GM18873 (cell line): ENCODE results near the gene CHST9.
"Not testable (repeated sequence)": the region's sequence is repeated elsewhere in the genome, so short reads cannot be mapped to it uniquely, and the experiment has no call there.

Experiments used
- ATAC-seq: cut with Tn5 transposase; IDR thresholded peaks from one replicate; pipeline ENCODE4 v1.9.1; 2021; ENCODE audit warnings: mild to moderate bottlenecking, moderate library complexity, moderate number of reproducible peaks; ENCODE audit not compliant: unreplicated experiment, low FRiP score

CHST9 gene

DNA sequence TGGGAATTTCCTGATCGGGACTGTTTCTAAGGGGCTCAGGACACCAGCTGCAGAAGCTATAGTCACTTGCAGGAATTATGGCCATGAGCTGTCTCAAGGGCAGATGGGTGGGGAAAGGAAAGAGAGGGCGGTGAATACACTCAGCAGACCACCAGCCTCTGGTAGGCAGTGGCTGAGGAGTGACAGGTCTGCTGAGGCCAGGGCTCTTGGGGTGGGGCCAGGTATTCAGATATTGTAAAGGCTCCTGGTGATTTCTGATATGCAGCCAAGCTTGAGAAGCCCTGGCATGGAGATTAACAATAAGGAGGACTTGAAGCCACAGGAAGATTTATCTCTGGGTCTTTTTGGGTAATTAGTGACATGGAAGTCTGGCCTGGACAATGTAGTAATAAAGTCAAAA lies 174.3 kb downstream of the CHST9 start:
- ATAC-seq, result no peak

DNA sequence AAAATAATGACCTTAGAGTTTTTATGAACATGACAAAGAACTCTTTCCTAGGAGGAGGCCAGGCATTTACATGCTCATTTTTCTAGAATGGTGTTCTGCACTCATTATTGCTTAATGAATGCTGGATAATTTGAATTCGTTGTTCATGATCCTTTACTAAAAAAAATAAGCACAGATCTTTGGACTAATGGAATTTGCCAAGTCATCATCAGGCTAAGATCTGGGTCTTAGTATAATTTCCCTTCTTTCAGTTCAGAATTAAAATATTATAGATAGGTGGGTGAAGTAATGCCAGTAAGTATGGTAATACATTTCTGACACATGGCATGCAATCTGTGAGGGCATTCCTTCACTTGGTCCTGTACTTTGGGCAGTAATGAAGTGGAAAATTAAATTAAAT lies 175.8 kb downstream of the CHST9 start:
- no peak for ATAC-seq

DNA sequence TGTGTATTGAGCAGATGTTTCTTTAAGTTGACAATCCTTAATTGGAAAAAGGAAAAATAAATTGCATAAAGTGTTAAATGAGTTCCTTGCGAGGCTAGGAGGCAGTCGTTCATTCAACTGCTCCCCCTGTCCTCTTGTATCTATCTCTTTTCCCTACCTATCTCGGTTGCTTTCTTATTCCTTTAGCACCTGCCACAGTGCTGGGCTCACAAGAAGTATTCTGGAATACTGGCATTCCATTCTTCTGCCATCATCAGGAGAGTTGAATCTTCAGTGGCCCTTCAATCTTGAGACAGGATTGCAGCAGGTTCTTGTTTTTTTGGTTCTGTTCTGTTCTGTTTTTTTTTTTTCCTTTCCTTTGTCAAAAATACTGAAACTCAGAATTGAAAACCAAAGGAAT lies 176.5 kb downstream of the CHST9 start:
- no peak for ATAC-seq

DNA sequence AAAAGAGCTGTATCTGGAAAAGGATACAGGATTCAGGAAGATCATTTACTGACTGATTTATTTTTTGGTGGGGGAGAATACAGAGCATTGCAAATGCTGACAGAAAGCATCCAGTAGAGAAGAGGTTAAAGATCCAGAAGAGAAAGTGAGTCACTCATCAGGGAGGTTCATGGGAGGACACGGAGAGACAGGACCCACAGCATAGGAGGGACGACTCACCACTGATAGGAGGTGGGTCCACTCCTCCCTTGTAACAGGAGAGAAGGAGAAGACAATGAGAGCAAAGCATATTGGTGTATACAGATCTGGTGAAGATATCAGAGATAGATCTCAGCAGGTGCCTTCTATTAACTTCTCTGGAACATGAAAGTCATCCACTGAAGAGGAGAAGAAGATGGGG lies 177.2 kb downstream of the CHST9 start:
- ATAC-seq, result no peak

DNA sequence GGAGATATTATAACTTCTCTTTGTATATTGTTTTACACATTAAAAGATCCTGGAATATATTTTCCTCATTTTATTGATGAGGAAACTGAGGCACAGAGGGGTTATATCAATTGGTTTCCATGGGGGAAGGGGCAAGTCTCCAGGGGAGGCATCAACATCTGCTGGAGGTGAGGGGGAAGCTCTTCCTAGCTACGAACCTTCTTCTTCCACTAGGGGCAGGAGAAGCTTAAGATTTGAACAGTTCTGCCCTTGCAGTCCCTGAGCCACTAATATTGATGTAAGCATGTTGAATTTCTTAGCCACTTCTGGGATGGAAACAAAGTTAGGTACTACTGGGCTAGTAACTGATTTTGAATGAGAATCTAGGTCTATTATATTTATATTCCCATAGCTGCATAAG lies 179.5 kb downstream of the CHST9 start:
- ATAC-seq, result no peak

DNA sequence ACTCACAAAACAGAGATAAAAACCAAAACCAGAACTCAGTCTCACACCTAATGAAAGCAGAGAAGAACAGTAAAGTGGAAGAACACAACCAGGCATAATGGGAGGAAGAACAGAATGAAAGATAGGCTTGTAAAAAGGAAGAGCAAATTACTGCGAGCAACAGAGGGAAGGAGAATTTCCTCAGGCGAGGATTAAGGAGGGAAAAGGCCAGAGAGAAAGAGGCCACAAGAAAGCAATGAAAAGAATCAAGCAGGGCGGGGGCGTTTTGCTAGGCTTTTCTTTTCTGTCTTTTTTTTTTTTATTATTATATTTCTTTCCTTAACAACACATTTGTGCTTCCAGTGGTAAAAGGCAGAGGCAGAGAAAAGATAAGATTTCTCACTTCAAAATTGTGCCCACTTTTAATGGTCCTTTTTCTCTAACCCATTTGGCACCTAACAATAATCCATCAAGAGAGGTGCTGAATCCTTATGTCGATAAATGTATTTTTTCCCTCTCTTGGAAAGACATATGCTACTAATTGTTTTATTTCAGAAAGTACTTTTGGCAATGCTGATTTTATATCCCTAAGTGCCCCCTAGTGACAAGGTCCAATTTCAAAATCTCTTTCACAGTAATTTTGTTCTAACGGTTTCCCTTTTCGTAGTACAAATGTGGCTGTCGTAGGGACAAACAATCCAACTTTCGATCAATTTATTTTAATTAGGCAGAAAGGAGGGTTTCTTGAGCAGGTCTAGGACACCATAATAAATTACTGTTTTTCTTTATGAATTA lies 180.9 kb downstream of the CHST9 start:
- no peak for ATAC-seq

DNA sequence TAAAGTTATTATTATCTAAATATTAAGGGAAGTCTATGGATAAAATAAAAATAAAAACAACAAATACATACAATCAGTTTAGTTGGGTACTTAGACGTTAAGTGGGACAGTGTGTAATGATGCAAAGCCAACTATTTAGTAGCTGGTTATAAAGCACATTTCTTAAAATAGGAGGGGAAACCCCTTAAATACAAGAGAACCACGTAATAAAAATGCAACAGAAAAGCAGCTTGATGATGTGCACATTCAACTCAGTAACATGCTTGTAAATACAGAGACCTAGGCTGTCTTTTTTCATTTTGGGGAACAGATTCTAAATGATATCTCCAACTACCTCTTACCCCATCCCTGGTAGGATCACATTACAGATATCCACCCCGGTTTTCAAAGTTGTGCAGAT lies 185.3 kb downstream of the CHST9 start:
- ATAC-seq, result no peak

DNA sequence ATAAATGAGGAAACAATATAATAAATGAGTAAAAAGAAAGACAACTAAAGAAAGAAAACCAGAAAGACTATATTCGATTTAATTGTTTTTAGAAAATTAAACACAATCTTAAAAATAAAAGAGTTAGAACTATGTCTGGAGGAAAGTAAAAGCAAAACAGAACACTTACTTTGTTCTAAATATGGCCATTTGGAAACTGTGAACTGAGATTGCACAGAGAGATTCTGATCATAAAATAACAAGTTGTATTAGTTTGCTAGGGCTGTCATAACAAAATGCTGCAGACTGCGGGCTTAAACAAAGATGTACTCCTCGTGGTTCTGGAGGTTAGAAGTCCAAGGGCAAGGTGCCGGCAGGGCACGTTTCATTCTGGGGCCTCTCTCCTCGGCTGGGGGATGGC lies 191.5 kb downstream of the CHST9 start:
- ATAC-seq, result no peak

DNA sequence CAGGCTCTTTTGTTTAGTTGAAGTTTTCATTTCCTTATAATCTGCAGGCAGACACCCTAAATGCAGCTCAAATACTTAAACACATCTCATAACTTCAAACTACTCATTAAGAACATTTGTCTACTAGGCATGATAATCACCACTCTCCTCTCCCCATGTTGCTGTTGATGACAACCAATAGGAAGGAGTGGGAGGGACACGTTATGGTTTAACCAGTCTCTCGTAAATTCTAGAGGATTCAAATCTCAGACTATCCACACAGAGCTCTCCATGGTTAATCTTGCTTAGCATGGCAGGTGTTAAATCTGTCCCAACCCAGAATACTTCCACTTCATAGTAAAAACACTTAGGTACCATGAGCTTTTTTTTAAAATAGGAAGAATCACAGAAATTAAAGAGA lies 192.2 kb downstream of the CHST9 start:
- ATAC-seq, result no peak

DNA sequence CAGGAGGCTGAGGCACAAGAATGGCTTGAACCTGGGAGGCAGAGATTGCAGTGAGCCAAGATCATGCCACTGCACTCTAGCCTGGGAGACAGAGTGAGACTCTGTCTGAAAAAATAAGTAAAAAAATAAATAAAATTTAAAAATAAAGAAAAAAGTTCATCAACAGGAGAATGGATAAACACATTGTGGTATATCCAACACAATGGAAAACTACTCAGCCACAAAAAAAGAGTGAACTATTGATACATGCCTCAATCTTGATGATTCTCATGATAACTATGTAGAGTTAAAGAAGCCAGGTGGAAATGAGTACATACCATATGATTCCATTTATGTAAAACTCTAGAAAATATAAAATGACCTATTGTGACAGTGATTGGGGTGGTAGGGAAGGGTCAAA lies 195.3 kb downstream of the CHST9 start:
- no peak for ATAC-seq

DNA sequence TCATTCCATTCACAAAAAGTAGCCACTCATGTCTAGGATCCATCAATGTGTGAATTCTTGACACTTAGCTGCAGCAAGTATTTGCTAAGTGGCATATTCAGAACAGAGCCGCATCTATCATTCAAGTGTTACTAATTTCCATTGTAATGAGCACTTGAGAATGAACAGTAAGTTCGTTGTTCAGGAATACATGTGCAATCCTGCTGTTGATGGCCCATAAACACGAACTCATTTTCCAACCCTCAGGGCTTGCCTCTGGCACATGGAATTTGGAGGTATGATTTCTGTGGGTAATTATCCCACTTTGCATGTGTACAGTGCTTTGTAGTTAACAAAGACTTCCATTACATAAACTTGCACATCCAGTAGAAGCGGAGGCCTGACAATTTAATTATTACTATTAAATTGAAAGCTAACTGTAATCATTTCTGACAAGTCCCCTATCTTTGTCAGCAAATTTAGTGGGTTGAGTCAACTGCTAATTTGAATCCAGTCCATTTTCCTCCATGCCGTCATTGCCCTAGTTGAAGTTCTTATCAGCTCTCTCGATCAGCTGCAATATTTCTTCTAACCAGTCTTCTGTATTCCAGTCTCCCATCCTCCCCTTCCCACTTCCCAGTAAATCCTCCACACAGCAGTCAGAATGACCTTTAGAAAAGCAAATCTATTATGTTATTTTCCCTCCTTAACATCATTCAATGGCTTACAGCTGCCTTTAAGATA lies 203.6 kb downstream of the CHST9 start:
- no peak for ATAC-seq

DNA sequence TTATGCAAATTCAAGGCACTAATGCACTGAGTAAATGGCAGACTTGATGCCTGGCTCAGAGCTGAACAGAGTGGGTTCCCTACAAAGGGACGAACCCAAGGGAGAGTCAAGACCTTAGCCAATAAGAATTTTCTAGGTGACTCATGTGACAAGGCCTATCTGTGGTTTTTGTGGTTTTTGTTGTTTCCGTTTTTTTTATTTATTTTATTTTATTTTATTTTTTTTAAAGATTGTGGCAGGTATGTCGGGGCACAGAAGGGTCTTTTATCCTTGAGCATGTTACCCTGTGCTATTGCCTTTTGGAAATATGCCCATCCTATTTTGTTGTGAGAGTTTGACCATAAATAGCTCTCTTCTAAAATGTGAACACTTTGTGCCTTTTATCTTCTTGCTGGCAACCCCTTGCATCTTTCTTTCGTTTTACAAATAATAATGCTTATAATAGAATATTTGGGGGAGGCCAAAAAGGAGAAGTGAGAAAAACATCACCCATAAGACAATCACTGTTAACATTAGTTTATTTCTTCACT lies 206.2 kb downstream of the CHST9 start:
- ATAC-seq, result peak; percentile 94

DNA sequence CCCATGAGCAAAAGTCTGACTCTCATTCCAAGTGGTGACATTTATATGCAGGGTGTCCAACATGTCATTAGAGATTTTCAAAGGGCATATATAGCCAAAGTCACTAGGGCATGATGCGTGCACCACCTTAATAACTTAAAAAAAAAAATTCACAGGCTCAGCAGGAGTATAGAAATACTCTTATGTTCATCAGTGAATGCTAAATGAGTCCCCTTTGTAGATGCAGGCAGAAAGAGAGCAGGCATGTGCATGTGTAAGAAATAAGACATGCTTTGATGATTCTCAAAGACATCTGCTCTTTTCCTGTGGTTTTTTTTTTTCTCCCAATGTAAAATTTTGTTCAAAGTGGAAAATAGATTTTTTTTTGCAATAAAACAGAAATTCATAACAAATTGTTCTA lies 207.3 kb downstream of the CHST9 start:
- ATAC-seq, result no peak

DNA sequence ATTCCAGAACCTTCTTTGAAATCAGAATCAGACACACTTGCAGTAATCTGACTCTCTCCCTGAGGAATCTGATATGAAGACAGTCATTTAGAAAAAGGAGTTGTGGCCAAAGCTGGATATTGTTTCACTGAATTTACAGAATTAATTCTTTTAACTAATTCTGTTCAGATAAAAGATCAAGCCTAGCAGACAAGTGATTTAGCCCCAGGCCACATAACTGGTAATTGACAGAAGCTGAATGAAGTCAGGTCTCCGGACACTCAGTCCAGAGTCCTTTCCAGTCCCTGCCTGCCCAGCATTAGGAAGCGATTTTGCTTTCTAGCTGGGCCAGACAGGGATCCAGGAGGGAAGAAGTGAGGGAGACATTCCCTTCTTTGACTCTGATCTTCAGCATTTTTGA lies 208.9 kb downstream of the CHST9 start:
- no peak for ATAC-seq

DNA sequence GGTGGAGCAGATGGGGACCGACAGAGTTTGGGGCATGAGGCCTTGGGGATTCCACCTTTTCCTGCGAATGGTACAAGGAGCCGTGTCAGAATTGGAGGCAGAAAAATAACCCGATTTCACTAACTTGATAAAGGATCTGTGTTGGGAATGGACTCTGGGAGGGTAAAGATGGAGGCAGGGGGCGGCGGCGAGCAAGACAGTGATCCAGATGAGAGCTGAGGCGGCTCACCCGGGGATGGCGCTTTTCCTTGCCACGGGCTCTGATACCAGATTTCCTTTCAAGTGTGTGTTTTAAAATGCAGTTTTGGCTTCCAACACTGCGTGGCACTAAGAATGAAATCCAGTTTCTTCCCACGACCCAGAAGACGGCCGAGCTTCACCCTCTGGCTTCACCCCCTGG lies 212.6 kb downstream of the CHST9 start:
- ATAC-seq, result not testable (repeated sequence)

DNA sequence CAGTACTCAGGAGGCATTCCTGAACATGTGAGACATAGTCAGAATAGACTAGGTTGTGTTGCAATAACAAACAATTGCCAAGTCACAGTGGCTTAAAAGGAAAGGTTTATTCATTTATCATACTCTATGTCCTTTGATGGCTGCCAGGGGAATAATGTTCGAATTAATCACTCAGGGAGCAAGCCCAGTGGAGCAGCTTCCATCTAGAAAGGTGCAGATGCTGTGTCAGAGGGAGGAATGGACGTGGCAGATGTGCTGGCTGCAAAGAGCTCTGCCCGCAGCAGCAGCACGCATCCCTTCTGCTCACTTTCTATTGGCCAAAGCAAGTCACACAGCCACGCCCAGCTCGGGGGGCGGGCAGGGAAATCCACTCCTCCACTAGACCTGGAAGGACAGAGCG lies 213.7 kb downstream of the CHST9 start:
- no peak for ATAC-seq

DNA sequence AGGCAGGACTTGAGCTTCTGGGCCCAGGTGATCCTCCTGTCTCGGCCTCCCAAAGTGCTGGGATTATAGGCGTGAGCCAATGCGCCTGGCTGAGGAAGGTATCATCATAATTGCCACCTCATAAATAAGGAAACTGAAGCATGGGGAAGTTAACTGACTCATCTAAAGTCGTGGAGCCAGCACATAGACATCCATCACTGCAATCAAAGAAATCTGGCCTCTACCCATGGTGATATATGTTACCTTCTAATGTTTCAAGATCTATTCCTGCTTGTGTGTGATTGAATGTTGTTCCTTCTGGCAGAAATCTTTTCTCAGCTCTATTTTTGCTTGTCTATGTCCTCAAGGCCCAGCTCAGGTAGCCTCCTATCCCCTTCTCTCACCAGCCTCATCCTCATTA lies 214.5 kb downstream of the CHST9 start:
- ATAC-seq, result no peak

DNA sequence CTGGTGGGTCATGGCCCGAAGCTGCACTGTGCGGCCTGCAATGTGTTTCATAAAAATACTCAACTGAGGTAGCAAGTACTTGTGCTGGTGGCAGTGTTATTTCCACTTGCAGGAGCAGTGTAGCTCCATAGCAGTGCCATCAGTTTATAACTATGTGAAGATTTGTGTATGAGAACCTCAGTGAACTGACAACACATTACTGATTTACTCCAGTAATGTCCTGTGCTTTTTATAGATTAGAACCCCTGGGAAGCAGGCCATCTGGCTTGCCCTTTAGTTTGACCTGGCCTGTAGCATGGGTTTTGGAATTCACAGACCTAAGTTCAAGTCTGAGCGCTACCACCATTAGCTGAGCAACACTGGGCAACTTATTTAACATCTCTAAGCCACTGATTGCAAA lies 219.9 kb downstream of the CHST9 start:
- ATAC-seq, result no peak

DNA sequence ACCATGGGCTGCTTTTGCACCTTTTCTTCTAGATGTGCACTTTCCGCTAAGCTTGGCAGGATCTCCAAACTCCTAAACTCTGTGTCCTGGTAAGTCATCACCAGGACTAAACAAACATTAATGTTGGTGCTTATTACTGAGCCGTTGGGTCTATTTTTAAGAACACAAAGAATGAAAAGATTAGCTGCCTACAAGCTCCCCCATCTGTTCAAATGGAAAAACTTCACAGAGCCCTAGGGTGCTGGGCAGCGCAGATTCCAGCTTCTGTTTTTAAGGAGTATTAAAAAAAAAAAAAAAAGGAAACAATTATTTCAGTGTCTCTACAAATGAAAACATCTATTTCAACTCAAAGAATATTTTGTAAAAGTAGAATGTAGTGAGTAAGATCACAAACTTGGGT lies 221.8 kb downstream of the CHST9 start:
- no peak for ATAC-seq

DNA sequence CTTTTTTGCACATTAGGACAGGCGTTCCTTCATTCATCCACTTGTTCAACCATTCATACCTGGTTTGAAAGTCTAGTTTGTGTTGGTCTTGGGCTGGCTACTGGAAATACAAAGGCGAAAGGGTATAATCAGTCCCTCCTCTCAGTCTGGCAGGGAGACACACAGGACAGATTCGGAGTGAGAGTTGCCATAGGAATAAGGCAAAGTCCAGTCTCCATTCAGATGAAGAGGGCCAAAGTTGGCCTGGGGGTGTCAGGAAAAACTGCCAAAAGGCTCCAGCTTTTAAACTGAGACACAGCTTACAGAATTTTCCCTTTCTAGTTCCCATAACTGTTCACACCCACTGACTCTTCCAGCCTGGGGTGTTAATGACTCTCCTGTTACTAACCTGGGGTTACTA lies 223.3 kb downstream of the CHST9 start:
- ATAC-seq, result no peak

DNA sequence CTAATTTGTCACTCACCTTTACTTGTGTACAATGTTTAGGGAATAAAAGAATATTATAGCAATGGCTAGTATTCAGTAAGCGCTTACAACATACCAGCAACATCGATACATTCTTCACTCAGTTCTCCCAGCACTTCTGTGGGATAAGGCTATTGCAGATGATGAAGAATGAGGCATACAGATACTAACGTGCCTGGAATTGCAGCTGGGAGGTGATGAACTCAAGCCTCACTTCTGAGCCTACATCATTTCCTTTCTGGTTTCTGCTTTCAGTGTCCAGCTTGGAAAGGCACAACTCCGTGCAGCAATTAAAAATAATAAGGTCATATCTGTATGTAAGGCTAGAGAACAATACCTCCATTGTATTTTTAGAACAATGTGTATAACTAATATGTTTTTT lies 224.2 kb downstream of the CHST9 start:
- ATAC-seq, result no peak

DNA sequence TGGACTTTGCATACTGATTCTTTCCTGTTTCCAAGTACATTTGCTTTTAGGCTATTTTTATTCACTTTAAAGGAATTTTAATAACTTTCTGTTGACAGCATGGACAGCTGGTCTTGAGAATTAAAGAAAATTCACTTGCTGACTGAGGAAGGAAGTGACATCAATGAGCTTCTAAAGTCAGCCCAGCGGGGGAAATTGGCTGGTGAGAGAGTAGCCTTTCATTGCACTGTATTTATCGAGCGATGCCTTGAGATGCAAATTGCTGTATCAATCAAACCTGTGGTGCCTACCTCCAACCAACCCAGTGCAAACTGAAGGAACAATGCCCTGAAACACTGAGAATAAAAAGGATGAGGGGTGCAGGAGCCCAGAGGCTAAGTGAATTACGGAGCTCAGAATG lies 228.2 kb downstream of the CHST9 start:
- ATAC-seq, result no peak
